ENCODE data around the gene ZW10.

DNA sequence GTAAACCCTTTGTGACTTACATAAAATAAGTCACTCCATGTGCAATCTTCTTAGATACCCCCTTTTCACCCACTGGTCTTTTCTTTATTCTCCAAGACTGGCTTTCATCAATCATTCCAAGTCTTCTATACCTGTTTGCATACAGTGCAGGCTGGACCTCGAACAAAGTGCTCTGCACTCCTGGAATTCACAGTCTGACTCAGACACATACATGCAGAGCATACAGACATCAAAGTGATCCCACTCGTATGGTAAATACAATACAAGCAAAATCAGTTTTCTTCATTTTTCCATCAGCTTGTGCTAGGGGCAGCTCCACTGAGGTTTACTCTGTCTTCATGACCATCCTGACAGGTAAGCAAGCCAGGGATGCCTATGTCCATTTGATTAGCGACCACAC, 50.6 kb downstream of the ZW10 start:
- TF ChIP-seq SP1 (IDR thresholded peaks at IDR 0.05) (no peak), FOXK2 (IDR thresholded peaks at IDR 0.05) (no peak), FOXM1 (IDR thresholded peaks at IDR 0.05; ENCODE audit: borderline replicate concordance) (no peak), ARNT (IDR thresholded peaks at IDR 0.05) (no peak), L3MBTL2 (conservative IDR thresholded peaks at IDR 0.05) (no peak), TARDBP (IDR thresholded peaks at IDR 0.05) (no peak), CTBP1 (IDR thresholded peaks at IDR 0.05; ENCODE audit: borderline replicate concordance) (no peak), HDGF (IDR thresholded peaks at IDR 0.05; ENCODE audit: borderline replicate concordance) (no peak)
